IPS-15b (cell line): ENCODE results near the gene PIERCE2.

Experiments used
- H3K27me3 ChIP-seq: one replicate; pipeline ENCODE4 v1.6.1; 2013; ENCODE audit warnings: low read length; ENCODE audit not compliant: control insufficient read depth, insufficient read depth
- H3K36me3 ChIP-seq: one replicate; pipeline ENCODE4 v1.6.1; 2013; ENCODE audit warnings: low read length; ENCODE audit not compliant: control insufficient read depth, insufficient read depth
- H3K4me1 ChIP-seq: one replicate; pipeline ENCODE4 v1.6.1; 2013; ENCODE audit warnings: mild to moderate bottlenecking, low read length; ENCODE audit not compliant: control insufficient read depth, insufficient read depth
- H3K4me3 ChIP-seq: one replicate; pipeline ENCODE4 v1.5.1; 2013; ENCODE audit warnings: low read depth, low read length
- H3K9ac ChIP-seq: one replicate; pipeline ENCODE4 v1.6.1; 2013; ENCODE audit warnings: low read depth, mild to moderate bottlenecking, low read length
- H3K9me3 ChIP-seq: one replicate; pipeline ENCODE4 v1.6.1; 2013; ENCODE audit warnings: mild to moderate bottlenecking, low read length; ENCODE audit not compliant: control insufficient read depth, insufficient read depth

The PIERCE2 gene, protein sequence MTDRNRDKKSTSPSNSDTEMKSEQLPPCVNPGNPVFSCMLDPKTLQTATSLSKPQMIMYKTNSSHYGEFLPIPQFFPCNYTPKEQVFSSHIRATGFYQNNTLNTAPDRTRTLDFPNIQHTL

DNA sequence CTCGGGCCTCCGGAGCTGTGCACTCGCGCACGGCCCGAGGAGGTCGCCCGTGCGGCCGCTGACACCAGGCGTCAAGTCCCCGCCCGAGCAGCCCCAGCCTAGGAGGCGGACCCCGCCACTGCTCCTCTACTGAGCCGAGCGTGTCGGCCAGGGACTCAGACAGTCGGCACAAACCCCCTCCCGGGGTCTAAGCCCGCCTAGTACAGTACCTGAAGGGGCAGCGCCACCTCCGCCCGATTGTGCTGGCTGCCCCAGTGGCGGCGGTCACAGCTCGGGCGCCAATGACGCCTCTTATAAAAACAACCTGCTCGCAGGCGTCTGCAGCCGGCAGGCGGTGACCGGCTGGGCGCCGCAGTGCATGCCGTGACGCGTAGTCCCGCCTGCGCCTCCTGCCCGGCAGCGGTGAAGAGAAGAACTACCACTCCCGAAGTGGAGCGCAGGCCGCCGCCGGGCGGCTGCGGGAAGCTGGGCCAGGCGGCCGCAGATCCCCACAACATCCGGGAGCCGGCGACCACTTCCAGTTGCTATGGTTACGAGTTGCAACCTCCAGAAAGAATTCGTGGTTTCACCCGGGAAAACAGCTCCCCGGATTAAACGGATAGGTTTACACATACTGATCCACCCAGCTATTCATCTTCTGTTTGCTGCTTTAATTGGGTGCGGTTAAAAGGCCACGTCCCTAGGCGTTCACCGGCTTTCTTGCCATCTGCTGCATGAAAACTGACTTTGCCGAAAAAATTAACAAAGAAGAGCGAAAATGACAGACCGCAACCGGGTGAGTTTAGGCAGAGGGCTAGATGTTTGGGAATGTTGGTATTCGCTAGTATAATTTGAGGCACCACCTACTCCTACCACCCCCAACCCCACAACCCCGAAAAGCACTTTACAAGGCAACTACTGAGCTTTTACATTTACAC, at the start of gene PIERCE2, which contains the start of gene CCPG1:
PIERCE2 (plus strand) TSS at position 484 of the 917 bp plus-strand sequence; CDS start at position 758, 274 bp downstream.
CCPG1 (minus strand) TSS at position 348 of the 917 bp plus-strand sequence. CDS start 18,935 bp downstream, outside the sequence.
- H3K27me3 ChIP-seq: no peaks in the 10 kb centered on the region
- no peaks in the 10 kb centered on the region for H3K9me3 ChIP-seq
- peak within 1 kb of the TSS; percentile 60 for H3K9ac ChIP-seq
- no peaks in the 10 kb centered on the region for H3K4me1 ChIP-seq
- H3K4me3 ChIP-seq: peak within 1 kb of the TSS; percentile 89
- H3K36me3 ChIP-seq: no peaks in the 10 kb centered on the region

DNA sequence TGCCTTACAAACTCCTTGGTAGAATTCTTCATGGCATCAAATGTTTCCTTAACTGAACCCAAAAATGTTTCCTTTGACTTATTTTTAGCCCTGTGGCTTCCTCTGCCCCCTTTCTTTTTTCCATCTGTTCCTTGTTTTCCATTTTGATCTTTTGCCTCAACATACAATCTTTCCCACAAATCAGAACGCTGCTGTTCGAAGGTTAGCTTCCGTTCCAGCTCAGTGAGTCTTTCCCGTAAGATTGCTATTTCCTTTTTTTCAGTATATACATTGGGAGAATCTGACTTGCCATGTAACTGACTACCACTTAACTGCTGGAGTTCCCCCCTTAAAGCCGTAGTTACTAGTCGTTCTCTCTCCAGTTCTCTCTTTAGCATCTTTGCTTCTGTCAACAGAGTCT, 48.0 kb upstream of the PIERCE2 start:
- Histone ChIP-seq H3K36me3 (no peaks in the 10 kb centered on the region), H3K27me3 (no peaks in the 10 kb centered on the region), H3K4me1 (no peaks in the 10 kb centered on the region), H3K9ac (no peak overlapping the region), H3K4me3 (no peak overlapping the region), H3K9me3 (no peaks in the 10 kb centered on the region)

DNA sequence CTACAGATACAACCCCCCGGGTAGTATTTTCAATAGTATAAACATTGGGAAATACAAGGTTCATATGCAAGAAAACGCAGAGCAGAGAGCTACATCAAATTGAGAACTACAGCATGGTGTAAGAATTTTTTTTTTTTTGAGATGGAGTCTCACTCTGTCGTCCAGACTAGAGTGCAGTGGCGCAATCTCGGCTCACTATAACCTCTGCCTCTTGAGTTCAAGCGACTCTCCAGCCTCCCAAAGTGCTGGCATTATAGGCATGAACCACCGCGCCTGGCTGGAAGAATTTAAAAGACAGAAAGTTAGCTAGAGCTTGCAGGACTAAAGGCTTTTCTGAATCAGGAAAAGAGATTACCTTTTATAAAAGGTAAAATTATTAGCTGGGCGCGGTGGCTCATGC, 47.2 kb upstream of the PIERCE2 start:
- Histone ChIP-seq H3K36me3 (no peaks in the 10 kb centered on the region), H3K9me3 (no peaks in the 10 kb centered on the region), H3K4me3 (no peak overlapping the region), H3K9ac (no peak overlapping the region), H3K27me3 (no peaks in the 10 kb centered on the region), H3K4me1 (no peaks in the 10 kb centered on the region)

DNA sequence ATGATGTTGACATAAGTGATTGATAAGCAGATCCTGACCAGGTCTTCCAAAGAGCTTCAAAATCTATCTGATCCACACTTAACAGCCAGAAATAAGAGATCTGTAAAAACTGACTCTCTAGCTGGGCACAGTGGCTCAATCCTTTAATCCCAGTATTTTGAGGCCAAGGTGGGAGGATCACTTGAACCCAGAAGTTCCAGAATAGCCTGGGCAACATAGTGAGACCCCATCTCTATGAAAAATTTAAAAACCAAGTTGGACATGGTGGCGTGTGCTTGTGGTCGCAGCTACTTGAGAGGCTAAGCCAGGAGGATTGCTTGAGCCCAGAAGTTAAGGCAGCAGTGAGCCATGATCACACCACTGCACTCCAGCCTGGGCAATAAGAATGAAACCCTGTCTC, 45.7 kb upstream of the PIERCE2 start:
- Histone ChIP-seq H3K4me3 (no peak overlapping the region), H3K9ac (no peak overlapping the region), H3K27me3 (no peaks in the 10 kb centered on the region), H3K9me3 (no peaks in the 10 kb centered on the region), H3K4me1 (no peaks in the 10 kb centered on the region), H3K36me3 (no peaks in the 10 kb centered on the region)

DNA sequence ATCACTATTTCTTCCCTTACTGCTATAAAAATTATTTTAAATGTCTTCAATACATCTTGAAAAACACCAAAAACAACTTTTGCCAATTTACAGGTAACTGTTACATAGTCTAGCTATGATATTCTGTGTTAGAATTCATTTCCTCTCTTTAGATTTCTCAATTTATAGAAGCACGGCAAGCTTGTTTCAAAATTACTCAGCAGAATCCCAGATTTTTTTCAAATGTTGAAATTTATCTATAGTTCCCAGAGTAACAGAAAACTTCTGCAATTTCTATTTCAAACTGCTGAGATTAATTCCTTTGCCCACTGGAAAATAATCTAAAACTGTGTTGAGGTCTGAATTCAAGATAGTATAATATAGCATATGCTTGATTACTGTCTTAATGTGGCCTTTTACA, 41.3 kb upstream of the PIERCE2 start:
- Histone ChIP-seq H3K9me3 (no peaks in the 10 kb centered on the region), H3K9ac (no peak overlapping the region), H3K4me3 (no peak overlapping the region), H3K27me3 (no peaks in the 10 kb centered on the region), H3K36me3 (no peaks in the 10 kb centered on the region), H3K4me1 (no peaks in the 10 kb centered on the region)

DNA sequence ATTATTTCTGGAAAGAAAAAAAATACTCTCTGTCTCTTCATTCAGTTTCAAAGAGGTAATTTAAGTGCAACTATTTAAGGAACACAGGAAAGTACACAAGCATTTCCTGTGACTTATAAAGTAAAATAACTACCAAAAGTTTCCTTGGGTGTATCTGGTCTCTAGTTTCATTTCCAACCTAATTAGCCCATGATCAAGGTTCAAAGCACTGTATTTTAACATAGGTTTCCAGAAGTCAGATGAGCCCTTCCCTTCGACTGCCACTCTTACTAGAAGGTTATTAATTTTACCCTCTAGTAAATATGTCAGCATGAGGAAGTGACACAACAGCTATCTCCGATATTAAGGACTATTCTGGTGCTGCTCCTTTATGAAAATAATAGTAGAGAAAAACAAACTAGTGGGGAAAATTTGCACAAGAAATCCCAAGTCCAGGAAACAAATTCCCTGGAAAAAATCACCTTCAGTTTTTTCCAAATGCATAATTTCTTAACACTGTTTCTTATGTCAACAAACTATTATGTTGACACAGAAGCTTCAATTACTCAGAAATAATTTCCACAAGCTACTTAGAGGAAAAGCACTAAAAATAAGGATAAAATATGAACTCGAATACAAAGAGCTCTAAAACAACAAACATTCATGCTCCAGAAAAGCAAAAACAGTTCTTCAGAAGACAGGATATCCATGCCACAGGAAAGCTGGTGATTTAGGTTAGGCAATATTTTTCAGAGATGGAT, 35.4 kb upstream of the PIERCE2 start:
- Histone ChIP-seq H3K4me3 (no peak overlapping the region), H3K27me3 (no peaks in the 10 kb centered on the region), H3K9ac (no peak overlapping the region)

DNA sequence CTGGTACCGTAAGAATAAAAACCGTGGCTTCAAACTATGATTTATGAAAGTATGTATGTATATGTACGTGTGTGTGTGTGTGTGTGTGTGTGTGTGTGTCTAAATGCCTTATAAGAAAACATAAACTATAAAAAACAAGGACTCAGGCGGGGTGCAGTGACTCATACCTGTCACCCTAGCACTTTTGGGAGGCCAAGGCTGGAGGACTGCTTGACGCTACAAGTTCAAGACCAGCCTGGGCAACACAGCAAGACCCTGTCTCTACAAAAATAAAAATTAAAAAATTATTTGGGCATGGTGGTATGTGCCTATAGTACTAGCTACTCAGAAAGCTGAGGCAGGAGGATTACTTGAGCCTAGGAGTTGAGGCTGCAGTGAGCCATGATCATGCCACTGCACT, 29.2 kb upstream of the PIERCE2 start:
- H3K27me3 ChIP-seq: no peaks in the 10 kb centered on the region
- H3K9me3 ChIP-seq: no peaks in the 10 kb centered on the region
- no peak overlapping the region for H3K9ac ChIP-seq
- no peaks in the 10 kb centered on the region for H3K4me1 ChIP-seq
- H3K36me3 ChIP-seq: no peaks in the 10 kb centered on the region
- H3K4me3 ChIP-seq: no peak overlapping the region

More for the DNA sequence above, 35.4 kb upstream of the PIERCE2 start:
- no peaks in the 10 kb centered on the region for H3K36me3 ChIP-seq
- H3K9me3 ChIP-seq: no peaks in the 10 kb centered on the region
- H3K4me1 ChIP-seq: no peaks in the 10 kb centered on the region

DNA sequence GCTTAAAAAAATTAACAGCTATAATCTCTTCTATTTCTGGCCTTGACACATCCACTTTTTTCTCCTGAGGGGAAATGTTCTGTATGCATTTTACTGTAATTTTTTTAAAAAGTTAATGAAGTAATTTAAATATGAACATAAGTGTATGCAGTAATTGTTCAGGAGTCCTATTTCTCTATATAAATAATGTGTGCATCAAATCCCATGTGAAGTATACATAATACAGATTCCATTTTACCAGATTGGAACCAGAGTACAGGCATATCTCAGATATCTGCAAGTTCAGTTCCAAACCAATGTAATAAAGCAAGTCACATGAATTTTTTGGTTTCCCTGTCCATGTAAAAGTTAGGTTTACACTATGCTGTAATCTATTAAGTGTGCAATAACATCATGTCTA, 26.7 kb upstream of the PIERCE2 start:
- Histone ChIP-seq H3K9me3 (no peaks in the 10 kb centered on the region), H3K9ac (no peak overlapping the region), H3K4me3 (no peak overlapping the region), H3K4me1 (no peaks in the 10 kb centered on the region), H3K27me3 (no peaks in the 10 kb centered on the region), H3K36me3 (no peaks in the 10 kb centered on the region)

DNA sequence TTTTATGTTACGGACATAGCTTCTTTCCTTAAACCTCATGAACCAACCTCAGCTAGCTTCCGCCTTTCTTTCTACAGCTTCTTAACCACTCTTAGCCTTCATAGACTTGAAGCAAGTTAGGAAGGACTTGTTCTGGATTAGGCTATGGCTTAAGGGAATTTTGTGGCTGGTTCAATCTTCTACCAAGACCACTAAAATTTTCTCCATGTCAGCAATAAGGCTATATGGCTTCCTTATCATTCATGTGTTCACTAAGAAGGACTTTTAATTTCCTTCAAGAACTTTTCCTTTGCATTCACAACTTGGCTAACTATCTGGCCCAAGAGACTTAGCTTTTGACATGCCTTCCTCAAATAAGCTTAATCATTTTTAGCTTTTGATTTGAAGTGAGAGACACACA, 24.6 kb upstream of the PIERCE2 start:
- Histone ChIP-seq H3K36me3 (peaks cover 3% of the 10 kb centered on the region), H3K4me1 (no peaks in the 10 kb centered on the region), H3K4me3 (no peak overlapping the region), H3K9me3 (no peaks in the 10 kb centered on the region), H3K9ac (no peak overlapping the region), H3K27me3 (no peaks in the 10 kb centered on the region)

DNA sequence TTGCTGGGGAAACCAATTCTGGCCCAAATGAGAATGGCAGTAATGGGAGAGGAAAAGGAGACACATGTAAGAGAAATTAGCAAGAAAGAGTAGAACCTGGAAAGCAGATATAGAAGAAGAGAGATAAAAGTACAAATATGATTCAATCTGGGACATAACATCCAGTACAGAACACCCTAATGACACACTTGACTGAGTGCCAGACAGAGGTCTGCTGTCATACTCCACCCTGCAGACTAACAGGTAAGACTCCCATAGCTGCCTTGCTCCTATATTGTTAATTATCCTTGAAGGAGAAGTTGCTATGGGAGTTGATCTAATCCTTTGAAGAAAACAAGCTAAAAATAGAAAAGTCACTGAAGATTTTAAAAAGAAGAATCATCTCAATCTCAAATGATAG, 21.3 kb upstream of the PIERCE2 start:
- Histone ChIP-seq H3K9ac (no peak overlapping the region), H3K27me3 (no peaks in the 10 kb centered on the region), H3K4me3 (no peak overlapping the region), H3K9me3 (no peaks in the 10 kb centered on the region), H3K4me1 (no peaks in the 10 kb centered on the region), H3K36me3 (peaks cover 3% of the 10 kb centered on the region)

DNA sequence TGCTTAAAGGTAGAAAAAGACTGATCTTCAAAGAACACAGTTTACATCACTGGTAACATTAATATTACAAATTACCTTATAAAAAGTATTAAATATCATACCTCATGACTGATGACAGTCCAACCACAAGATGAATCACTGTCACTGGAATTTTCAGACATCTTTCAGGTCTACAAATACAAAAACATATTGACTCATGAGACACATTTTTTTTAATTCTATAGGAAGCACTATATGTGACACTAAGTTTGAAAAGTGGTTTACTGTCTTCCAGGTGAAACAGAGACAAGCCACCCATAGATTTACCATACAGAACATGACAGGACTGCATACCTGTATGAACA, 19.1 kb upstream of the PIERCE2 start:
- Histone ChIP-seq H3K27me3 (no peaks in the 10 kb centered on the region), H3K4me1 (no peaks in the 10 kb centered on the region), H3K4me3 (no peak overlapping the region), H3K36me3 (peaks cover 3% of the 10 kb centered on the region), H3K9me3 (no peaks in the 10 kb centered on the region), H3K9ac (no peak overlapping the region)
